HepG2 (cell line): ENCODE data around the gene LPXN. TPM values are rescaled to one million over a fixed set of nuclear protein-coding genes. Genes with fewer than 3 reads are reported as not detected.

Experiments used
- ARNT2 ChIP-seq: sonication (generic); formaldehyde crosslinking; IDR thresholded peaks from 2 replicates; pipeline ENCODE4 v1.8.0; 2022; ENCODE audit warnings: mild to moderate bottlenecking, low read depth, missing genetic modification reagents, moderate library complexity
- ATF7-NPFF ChIP-seq: sonication (generic); formaldehyde crosslinking; IDR thresholded peaks from 2 replicates; pipeline ENCODE4 v1.8.1; 2023; ENCODE audit warnings: mild to moderate bottlenecking, low read depth, missing genetic modification reagents, moderate library complexity
- CBX2 ChIP-seq, 2 experiments: fragments of 200-600 bp in 1 of 2; sonication (generic); formaldehyde crosslinking in 1 of 2; IDR thresholded peaks; 2 replicates each; pipeline versions ENCODE4 v1.7.0 to v1.8.1; 2018 to 2022; ENCODE audit warnings: low read depth in 2 of 2, low read length in 1 of 2, mild to moderate bottlenecking in 1 of 2, missing genetic modification reagents in 1 of 2
- EED ChIP-seq: sonication (generic); formaldehyde crosslinking; IDR thresholded peaks from 2 replicates; pipeline ENCODE4 v1.5.0; 2020; ENCODE audit warnings: mild to moderate bottlenecking, missing genetic modification reagents
- ERF ChIP-seq: IDR thresholded peaks from 2 replicates; pipeline ENCODE4 v1.6.1; 2018; ENCODE audit warnings: missing biosample characterization, missing genetic modification reagents
- GPBP1L1 ChIP-seq: sonication (generic); formaldehyde crosslinking; IDR thresholded peaks from 2 replicates; pipeline ENCODE4 v1.5.0; 2020; ENCODE audit warnings: mild to moderate bottlenecking, missing genetic modification reagents
- HOXA5 ChIP-seq: sonication (generic); formaldehyde crosslinking; IDR thresholded peaks from 2 replicates; pipeline ENCODE4 v1.4.0; 2020; ENCODE audit warnings: missing genetic modification reagents
- KDM6A ChIP-seq: IDR thresholded peaks from 2 replicates; pipeline ENCODE4 v1.6.1; 2016; ENCODE audit warnings: low read depth
- MAFF ChIP-seq: IDR thresholded peaks from 2 replicates; pipeline ENCODE4 v1.6.1; 2011; ENCODE audit warnings: low read depth, low read length, improper control_type of control experiment
- NCOA1 ChIP-seq: sonication (generic); formaldehyde crosslinking; IDR thresholded peaks from 2 replicates; pipeline ENCODE4 v1.9.0; 2021; ENCODE audit warnings: missing genetic modification reagents
- NKX3-1 ChIP-seq: sonication (generic); formaldehyde crosslinking; IDR thresholded peaks from 2 replicates; pipeline ENCODE4 v1.5.0; 2020; ENCODE audit warnings: missing genetic modification reagents
- NR2F1 ChIP-seq, 2 experiments: fragments of 450-650 bp in 1 of 2; formaldehyde crosslinking in 1 of 2; IDR thresholded peaks; 2 replicates each; pipeline versions ENCODE4 v1.5.0 to v1.6.1; 2016 to 2020; ENCODE audit warnings: mild to moderate bottlenecking in 1 of 2, missing compliant biosample characterization in 1 of 2, missing genetic modification reagents in 1 of 2, moderate library complexity in 1 of 2
- PHF21A ChIP-seq: sonication (generic); formaldehyde crosslinking; IDR thresholded peaks from 2 replicates; pipeline ENCODE4 v1.5.0; 2020; ENCODE audit warnings: mild to moderate bottlenecking, missing genetic modification reagents
- PLRG1 ChIP-seq: fragments of 450-650 bp; conservative IDR thresholded peaks from 2 replicates; pipeline ENCODE4 v1.6.1; 2016
- XBP1 ChIP-seq: sonication (generic); formaldehyde crosslinking; IDR thresholded peaks from 2 replicates; pipeline ENCODE4 v1.5.0; 2020; ENCODE audit warnings: missing genetic modification reagents
- ZBTB1 ChIP-seq: sonication (generic); formaldehyde crosslinking; IDR thresholded peaks from 2 replicates; pipeline ENCODE4 v1.4.0; 2020; ENCODE audit warnings: missing genetic modification reagents, borderline replicate concordance
- ZBTB14 ChIP-seq: sonication (generic); formaldehyde crosslinking; IDR thresholded peaks from 2 replicates; pipeline ENCODE4 v1.4.0; 2020; ENCODE audit warnings: missing genetic modification reagents
- ZNF225 ChIP-seq: sonication (generic); formaldehyde crosslinking; IDR thresholded peaks from 2 replicates; pipeline ENCODE4 v1.4.0; 2020; ENCODE audit warnings: mild to moderate bottlenecking, missing genetic modification reagents
- ZNF326 ChIP-seq: sonication (generic); formaldehyde crosslinking; IDR thresholded peaks from 2 replicates; pipeline ENCODE4 v1.4.0; 2020; ENCODE audit warnings: missing genetic modification reagents, borderline replicate concordance
- ZNF383 ChIP-seq: sonication (generic); formaldehyde crosslinking; IDR thresholded peaks from 2 replicates; pipeline ENCODE4 v1.4.0; 2020; ENCODE audit warnings: missing genetic modification reagents, mild to moderate bottlenecking, borderline replicate concordance
- ZNF512 ChIP-seq: sonication (generic); formaldehyde crosslinking; IDR thresholded peaks from 2 replicates; pipeline ENCODE4 v1.4.0; 2020; ENCODE audit warnings: mild to moderate bottlenecking, missing genetic modification reagents
- ZNF660 ChIP-seq: sonication (generic); formaldehyde crosslinking; IDR thresholded peaks from 2 replicates; pipeline ENCODE4 v1.5.1; 2020; ENCODE audit warnings: mild to moderate bottlenecking, low read depth, missing genetic modification reagents, borderline replicate concordance
- ZNF7 ChIP-seq: IDR thresholded peaks from 2 replicates; pipeline ENCODE4 v1.6.1; 2016; ENCODE audit warnings: missing biosample characterization, missing genetic modification reagents
- ZNF724P ChIP-seq: sonication (generic); formaldehyde crosslinking; IDR thresholded peaks from 2 replicates; pipeline ENCODE4 v1.8.0; 2022; ENCODE audit warnings: missing genetic modification reagents, borderline replicate concordance
- ZSCAN30 ChIP-seq: sonication (generic); formaldehyde crosslinking; IDR thresholded peaks from 2 replicates; pipeline ENCODE4 v1.5.0; 2020; ENCODE audit warnings: mild to moderate bottlenecking, missing genetic modification reagents
- polyA plus RNA-seq, 8 experiments: library from polyadenylated mRNA; depleted of rRNA in 3 of 8; stranded (reverse) in 7 of 8; unstranded in 1 of 8; fragments of >200 nt; fragmentation: Illumina TruSeq in 4 of 8; extraction: Trizol in 4 of 8; gene quantifications; 2 replicates each; pipeline versions ENCODE4 v1.2.1 to v1.2.3, GENCODE V29; 2011 to 2016; ENCODE audit warnings: low read depth in 4 of 8, missing spikeins in 1 of 8, mixed read lengths in 1 of 8; ENCODE audit not compliant: insufficient read depth in 1 of 8
- total RNA-seq, 5 experiments: library from RNA; depleted of rRNA; stranded (reverse); fragments of >200 nt; fragmentation: Illumina TruSeq; extraction: Trizol; gene quantifications; 2 replicates each; pipeline ENCODE4 v1.2.3, GENCODE V29; 2016; ENCODE audit warnings: low read depth in 1 of 5
- TF ChIP-seq, protein P1 (sequence below): sonication (generic); formaldehyde crosslinking; IDR thresholded peaks from 2 replicates; pipeline ENCODE4 v1.8.1; 2023; ENCODE audit warnings: mild to moderate bottlenecking, missing genetic modification reagents, borderline replicate concordance

The LPXN gene
- total and polyA plus RNA-seq, 2 of the 13 experiments (the other 11 are each of a cell fraction or from before 2014, with no cell fraction given), result 1.7 to 3.5 TPM

GRCh38 chr11:58579192-58580129 lies 3.8 kb upstream of the LPXN start (continued):
- TF ChIP-seq ZNF326 (CRISPR knock-in tag) (no peak), ZNF225 (CRISPR knock-in tag) (peak; percentile 84), ZSCAN30 (CRISPR knock-in tag) (peak; percentile 85; the same call in 1 of the 2 replicates), CBX2 (IDR thresholded peaks at IDR 0.05; ENCODE audit: low read depth, low read length) (no peak), CBX2 (CRISPR knock-in tag; IDR thresholded peaks at IDR 0.05; ENCODE audit: low read depth) (no peak), HOXA5 (CRISPR knock-in tag) (peak; percentile 66; the same call in 1 of the 2 replicates), ZNF660 (CRISPR knock-in tag) (no peak), ZNF724P (CRISPR knock-in tag) (no peak), GPBP1L1 (CRISPR knock-in tag) (no peak), ZNF7 (CRISPR knock-in tag) (no peak), NR2F1 (CRISPR knock-in tag; IDR thresholded peaks at IDR 0.05) (no peak), EED (CRISPR knock-in tag) (no peak), ZNF512 (CRISPR knock-in tag) (no peak), KDM6A (CRISPR knock-in tag) (no peak), PHF21A (CRISPR knock-in tag) (peak; percentile 52; the same call in 1 of the 2 replicates), ZBTB1 (no peak), ZNF383 (CRISPR knock-in tag) (no peak), ZBTB14 (CRISPR knock-in tag) (peak; percentile 71; the same call in 1 of the 2 replicates), NKX3-1 (no peak; the same call in 1 of the 2 replicates), XBP1 (CRISPR knock-in tag) (no peak), ARNT2 (CRISPR knock-in tag) (peak; percentile 89), ERF (peak; percentile 82), ATF7-NPFF (CRISPR knock-in tag) (peak; percentile 71; the same call in 1 of the 2 replicates), PLRG1 (no peak), MAFF (no peak), NCOA1 (CRISPR knock-in tag) (no peak)
- TF ChIP-seq, protein P1, sequence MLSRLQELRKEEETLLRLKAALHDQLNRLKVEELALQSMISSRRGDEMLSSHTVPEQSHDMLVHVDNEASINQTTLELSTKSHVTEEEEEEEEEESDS (CRISPR knock-in tag), result no peak
